GM21367 (cell line): Measurements from ENCODE around the gene SLC2A11.
A peak's percentile ranks its signal among the peaks of the same experiment; 100 is the strongest.
"Not testable (repeated sequence)": the region's sequence is repeated elsewhere in the genome, so short reads cannot be mapped to it uniquely, and the experiment has no call there.

Experiments
- ATAC-seq: cut with Tn5 transposase; IDR thresholded peaks from one replicate; pipeline ENCODE4 v1.9.1; 2021; ENCODE audit not compliant: unreplicated experiment

Gene SLC2A11

GRCh38 chr22:23904573-23905254, 47.0 kb downstream of the SLC2A11 start:
- no peak for ATAC-seq

GRCh38 chr22:23906641-23907040, 49.0 kb downstream of the SLC2A11 start:
- ATAC-seq, result no peak

- ATAC-seq, result not testable (repeated sequence)
These were observed 49.7 kb downstream of the SLC2A11 start for GRCh38 chr22:23907423-23907822.

GRCh38 chr22:23908587-23909205, 51.0 kb downstream of the SLC2A11 start:
- ATAC-seq, result no peak

- ATAC-seq, result no peak
These were observed 51.7 kb downstream of the SLC2A11 start for GRCh38 chr22:23909296-23909898.

- ATAC-seq, result no peak
These were observed 53.0 kb downstream of the SLC2A11 start for GRCh38 chr22:23910496-23911190.

GRCh38 chr22:23911318-23911980, 53.8 kb downstream of the SLC2A11 start:
- ATAC-seq, result no peak

GRCh38 chr22:23912293-23912903, 54.7 kb downstream of the SLC2A11 start:
- no peak for ATAC-seq

- ATAC-seq, result no peak
These were observed 55.6 kb downstream of the SLC2A11 start for GRCh38 chr22:23913306-23913660.

- peak; percentile 86 for ATAC-seq
These were observed 56.1 kb downstream of the SLC2A11 start for GRCh38 chr22:23913661-23914353.

GRCh38 chr22:23915290-23915689, 57.6 kb downstream of the SLC2A11 start:
- no peak for ATAC-seq

GRCh38 chr22:23920267-23920611, 62.6 kb downstream of the SLC2A11 start:
- ATAC-seq, result not testable (repeated sequence)

GRCh38 chr22:23921586-23922201, 64.0 kb downstream of the SLC2A11 start:
- ATAC-seq, result not testable (repeated sequence)

- no peak for ATAC-seq
These were observed 65.2 kb downstream of the SLC2A11 start for GRCh38 chr22:23922921-23923320.

- ATAC-seq, result no peak
These were observed 67.4 kb downstream of the SLC2A11 start for GRCh38 chr22:23925020-23925606.

GRCh38 chr22:23926561-23926960, 68.9 kb downstream of the SLC2A11 start:
- ATAC-seq, result no peak
